Smooth muscle cell (in vitro differentiated cells): Measurements from ENCODE around the gene NTRK1. TPM values are rescaled to one million over a fixed set of nuclear protein-coding genes. Genes with fewer than 3 reads are reported as not detected.

Experiments
- DNase-seq: peaks from one replicate; lab custom pipeline; 2025; ENCODE audit not compliant: unreplicated experiment; lab: John Stamatoyannopoulos, UW
- H2AFZ ChIP-seq: fragments of 200-600 bp; sonication (generic); 2 replicates; pipeline ENCODE4 v1.6.0; 2016; ENCODE audit warnings: antibody characterized with exemption, low read depth, mild to moderate bottlenecking
- H3F3A ChIP-seq: fragments of 200-600 bp; sonication (generic); 2 replicates; pipeline ENCODE4 v1.6.0; 2017; ENCODE audit warnings: antibody characterized with exemption, low read depth
- H3K27ac ChIP-seq: fragments of 200-600 bp; sonication (generic); 2 replicates; pipeline ENCODE4 v1.5.1; 2016; ENCODE audit warnings: low read depth, mild to moderate bottlenecking
- H3K27me3 ChIP-seq: fragments of 200-600 bp; sonication (generic); 2 replicates; pipeline ENCODE4 v1.6.1; 2016; ENCODE audit warnings: low read depth, mild to moderate bottlenecking
- H3K36me3 ChIP-seq: fragments of 200-600 bp; sonication (generic); 2 replicates; pipeline ENCODE4 v1.5.1; 2016; ENCODE audit warnings: low read depth
- H3K4me1 ChIP-seq: fragments of 200-600 bp; sonication (generic); 2 replicates; pipeline ENCODE4 v1.5.1; 2016; ENCODE audit warnings: low read depth
- H3K4me2 ChIP-seq: fragments of 200-600 bp; sonication (generic); 2 replicates; pipeline ENCODE4 v1.6.0; 2016; ENCODE audit warnings: mild to moderate bottlenecking
- H3K4me3 ChIP-seq: fragments of 200-600 bp; sonication (generic); 2 replicates; pipeline ENCODE4 v1.5.1; 2016; ENCODE audit warnings: mild to moderate bottlenecking
- H3K79me2 ChIP-seq: fragments of 200-600 bp; sonication (generic); 2 replicates; pipeline ENCODE4 v1.6.0; 2016; ENCODE audit warnings: low read depth, mild to moderate bottlenecking
- H3K9ac ChIP-seq: fragments of 200-600 bp; sonication (generic); 2 replicates; pipeline ENCODE4 v1.6.0; 2016; ENCODE audit warnings: low read depth
- H3K9me3 ChIP-seq: fragments of 200-600 bp; sonication (generic); replicated peaks from 2 replicates; pipeline ENCODE4 v1.5.1; 2016; ENCODE audit warnings: low read depth
- H4K20me1 ChIP-seq: fragments of 200-600 bp; sonication (generic); 2 replicates; pipeline ENCODE4 v1.6.0; 2016; ENCODE audit warnings: low read depth
- CTCF ChIP-seq: fragments of 200-600 bp; sonication (generic); IDR thresholded peaks from 2 replicates; pipeline ENCODE4 v1.5.1; 2017; ENCODE audit warnings: borderline replicate concordance, mild to moderate bottlenecking, antibody characterized with exemption; ENCODE audit not compliant: insufficient read depth, poor library complexity, severe bottlenecking
- WGBS: methylation state at CpG from one replicate; pipeline ENCODE4 v1.1.7; 2016; ENCODE audit warnings: low lambda C conversion rate; 5-methylcytosine and 5-hydroxymethylcytosine counted together
- polyA plus RNA-seq: library from polyadenylated mRNA; unstranded; fragments of >200 nt; fragmentation: Nextera tagmentation; extraction: Ambion mirVana; gene quantifications from 2 replicates; pipeline ENCODE4 v1.2.1, GENCODE V29; 2016
- total RNA-seq: library from RNA; depleted of rRNA; stranded (reverse); fragments of >200 nt; gene quantifications from 2 replicates; pipeline ENCODE4 v1.2.3, GENCODE V29; 2014

Gene NTRK1
- total and polyA plus RNA-seq, 2 experiments from 2014 or later, result 0.85 to 3.6 TPM

- H3K79me2 ChIP-seq, result no peaks in the 10 kb centered on the region
- H3K9ac ChIP-seq, result no peak overlapping the region
- 77% methylated on average over 13 of the region's 13 CpGs for WGBS
- H2AFZ ChIP-seq, result no peak overlapping the region
- DNase-seq, result no peak
- H3K36me3 ChIP-seq, result no peaks in the 10 kb centered on the region
- no peaks in the 10 kb centered on the region for H3K27me3 ChIP-seq
- peaks cover 3% of the 10 kb centered on the region for H3K4me1 ChIP-seq
- no peaks in the 10 kb centered on the region for H4K20me1 ChIP-seq
- no peak for TF ChIP-seq CTCF
- H3F3A ChIP-seq, result peaks cover 6% of the 10 kb centered on the region
- peak overlapping the region; percentile 77 for H3K4me2 ChIP-seq
- no peak overlapping the region for H3K27ac ChIP-seq
- H3K9me3 ChIP-seq, result no peaks in the 10 kb centered on the region
- no peak overlapping the region for H3K4me3 ChIP-seq
Observed at GRCh38 chr1:156913809-156914387, 53.2 kb downstream of the NTRK1 start.

DNA sequence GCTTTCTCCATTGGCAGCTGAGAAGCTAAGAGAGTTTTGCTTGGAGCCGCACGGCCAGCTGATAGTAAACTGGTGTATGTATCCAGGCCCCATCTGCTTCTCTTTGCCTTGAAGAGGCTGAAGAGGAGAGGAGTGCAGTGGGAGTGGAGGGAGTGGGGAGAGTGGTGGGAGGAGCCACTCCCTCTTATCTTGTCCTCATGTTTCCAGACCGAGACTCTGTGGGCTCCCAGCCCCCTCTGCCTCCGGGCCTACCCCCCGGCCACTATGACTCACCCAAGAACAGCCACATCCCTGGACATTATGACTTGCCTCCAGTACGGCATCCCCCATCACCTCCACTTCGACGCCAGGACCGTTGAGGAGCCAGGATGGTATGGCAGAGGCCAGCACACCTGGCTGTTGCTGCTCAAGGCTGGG lies 53.8 kb downstream of the NTRK1 start:
- Histone ChIP-seq H3K4me3 (no peak overlapping the region), H4K20me1 (no peaks in the 10 kb centered on the region), H3K27ac (no peak overlapping the region), H3K27me3 (no peaks in the 10 kb centered on the region), H2AFZ (no peak overlapping the region), H3K4me2 (peak overlapping the region; percentile 77), H3K79me2 (no peaks in the 10 kb centered on the region), H3F3A (peaks cover 6% of the 10 kb centered on the region), H3K9ac (no peak overlapping the region), H3K36me3 (no peaks in the 10 kb centered on the region), H3K9me3 (no peaks in the 10 kb centered on the region), H3K4me1 (peaks cover 3% of the 10 kb centered on the region)
- no peak for TF ChIP-seq CTCF
- 26% methylated on average over 8 of the region's 9 CpGs for WGBS
- DNase-seq, result no peak

DNA sequence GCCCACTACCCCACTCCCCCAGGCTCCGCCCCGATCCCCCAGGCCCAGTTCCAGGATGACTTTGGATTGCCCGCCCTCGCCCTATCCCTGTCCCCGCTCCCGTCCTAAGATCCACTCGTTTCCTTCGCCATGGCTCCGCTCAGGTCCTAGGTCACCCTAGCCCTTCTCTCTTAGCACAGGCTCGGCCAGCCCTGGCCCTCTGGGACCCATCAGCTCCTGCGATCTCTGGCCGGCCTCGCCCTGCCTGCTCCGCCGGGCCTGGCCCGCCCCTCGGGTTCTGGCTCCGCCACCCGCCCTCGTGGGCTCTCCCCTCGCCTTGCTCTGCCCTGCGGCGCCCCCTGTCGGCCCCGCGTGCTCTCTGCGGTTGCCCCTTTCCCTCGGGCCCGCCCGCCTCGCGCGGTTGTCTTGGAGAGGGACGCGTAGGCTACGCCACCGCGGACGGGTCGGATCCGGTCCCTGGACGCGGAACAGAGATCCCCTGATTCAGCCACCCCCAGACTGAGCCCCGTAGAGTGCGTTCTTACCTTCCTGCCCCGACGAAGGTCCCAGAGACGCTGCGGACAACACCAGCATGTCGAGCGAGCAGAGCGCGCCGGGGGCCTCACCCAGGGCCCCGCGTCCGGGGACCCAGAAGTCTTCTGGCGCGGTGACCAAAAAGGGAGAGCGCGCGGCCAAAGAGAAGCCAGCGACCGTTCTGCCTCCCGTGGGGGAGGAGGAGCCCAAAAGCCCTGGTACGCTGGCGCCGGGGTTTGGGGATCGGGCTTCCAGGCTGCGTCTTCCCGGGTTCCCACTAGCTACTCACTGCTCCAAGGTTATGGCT lies 59.8 kb downstream of the NTRK1 start, which contains the start of gene LRRC71:
Gene LRRC71, plus strand, starts transcription at position 400 of the 820 bp plus-strand sequence. Its CDS starts 172 bp downstream, at position 572.
- H3K4me2 ChIP-seq, result peak within 1 kb of the TSS; percentile 80
- no peaks in the 10 kb centered on the region for H3K36me3 ChIP-seq
- peak within 1 kb of the TSS; percentile 43 for H3K4me3 ChIP-seq
- H3K27me3 ChIP-seq, result peaks cover 50% of the 10 kb centered on the region
- peaks cover 7% of the 10 kb centered on the region for H4K20me1 ChIP-seq
- H3K9ac ChIP-seq, result no peak within 1 kb of the TSS
- TF ChIP-seq CTCF, result peak; percentile 95
- H3K4me1 ChIP-seq, result peaks cover 11% of the 10 kb centered on the region
- no peak within 1 kb of the TSS for H3K27ac ChIP-seq
- H2AFZ ChIP-seq, result no peak within 1 kb of the TSS
- 4% methylated on average over 57 of the region's 71 CpGs for WGBS
- no peaks in the 10 kb centered on the region for H3K9me3 ChIP-seq
- DNase-seq, result peak; percentile 68
- peaks cover 4% of the 10 kb centered on the region for H3F3A ChIP-seq
- no peaks in the 10 kb centered on the region for H3K79me2 ChIP-seq
